ENCODE results near the gene SPATA33. TPM values are rescaled to one million over a fixed set of nuclear protein-coding genes. Genes with fewer than 3 reads are reported as not detected.

SPATA33 gene
- total RNA-seq, 3 donors from 2014 or later = 8.0 to 11.0 (median 10.7) TPM

DNA sequence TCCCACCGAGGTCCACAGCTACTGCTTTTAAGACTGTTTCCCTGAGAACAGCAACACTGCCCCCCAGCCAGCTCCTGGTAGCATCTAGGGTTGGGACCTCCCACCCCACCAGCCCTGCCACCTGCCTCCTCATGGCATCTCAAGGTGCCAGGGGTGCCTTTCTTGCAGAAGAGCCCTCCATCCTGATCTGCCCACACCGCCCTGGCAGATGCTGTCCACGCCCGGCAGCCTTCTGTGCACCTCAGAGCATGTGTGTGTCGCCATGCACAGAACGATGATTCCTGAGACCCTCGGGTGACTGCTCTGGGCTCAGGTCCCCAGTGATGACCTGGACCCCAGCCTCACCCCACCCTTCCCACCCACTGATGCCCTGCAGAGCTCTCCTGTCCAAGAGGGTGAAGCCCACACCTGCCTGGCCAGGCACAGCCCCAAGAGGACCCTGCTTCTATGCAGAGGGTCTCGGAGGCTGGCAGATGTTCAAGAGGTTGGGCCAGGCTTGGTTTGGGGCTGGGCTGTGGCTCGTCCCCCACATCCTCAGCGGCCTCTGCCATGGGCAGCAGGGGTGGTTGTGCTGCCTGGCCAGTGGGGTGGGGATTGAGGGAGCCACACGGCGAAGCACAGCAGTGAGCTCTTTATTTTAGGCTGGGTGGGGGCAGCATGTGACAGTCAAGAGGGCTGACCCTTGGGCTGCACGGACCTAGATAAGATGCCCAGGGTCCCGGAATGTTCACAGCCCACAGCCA is 49.1 kb downstream of the SPATA33 start:
- TF ChIP-seq CTCF (IDR thresholded peaks at IDR 0.05) = no peak
- DNase-seq = no peak
- intact Hi-C loops (cut with DNase I, micrococcal nuclease) = loop anchor here in 1 of 2 donors (10.0 kb wide), 1 partner anchor 88 kb away; no protein-coding TSS in a partner anchor
- Histone ChIP-seq H3K36me3 (ENCODE audit: low read depth) (no peaks in the 10 kb centered on the region), H3K4me1 (ENCODE audit: low read depth) (peaks cover 7% of the 10 kb centered on the region), H3K4me3 (no peak overlapping the region), H3K9me3 (no peaks in the 10 kb centered on the region)
- no peak for ATAC-seq

- Histone ChIP-seq H3K9me3 (no peaks in the 10 kb centered on the region), H3K36me3 (ENCODE audit: low read depth) (no peaks in the 10 kb centered on the region), H3K4me3 (no peak overlapping the region), H3K4me1 (ENCODE audit: low read depth) (peaks cover 14% of the 10 kb centered on the region)
- ATAC-seq (no peak), DNase-seq (no peak)
- intact Hi-C loops (cut with DNase I, micrococcal nuclease) = loop anchor here in 1 of 2 donors (10.0 kb wide), 1 partner anchor 87 kb away; no protein-coding TSS in a partner anchor
- no peak for TF ChIP-seq CTCF (IDR thresholded peaks at IDR 0.05)
Observed at GRCh38 chr16:89707695-89708094, 50.1 kb downstream of the SPATA33 start.

GRCh38 chr16:89708481-89708931 is 50.9 kb downstream of the SPATA33 start:
- DNase-seq = peak; percentile 80 to 87 (median 81)
- peak; percentile 75 for ATAC-seq
- intact Hi-C loops (cut with DNase I, micrococcal nuclease) = loop anchor here in 1 of 2 donors (10.0 kb wide), 1 partner anchor 86 kb away; no protein-coding TSS in a partner anchor

GRCh38 chr16:89709166-89709565 is 51.5 kb downstream of the SPATA33 start:
- TF ChIP-seq CTCF (IDR thresholded peaks at IDR 0.05) = no peak
- Histone ChIP-seq H3K9me3 (no peaks in the 10 kb centered on the region), H3K4me1 (ENCODE audit: low read depth) (peaks cover 14% of the 10 kb centered on the region), H3K36me3 (ENCODE audit: low read depth) (no peaks in the 10 kb centered on the region), H3K4me3 (no peak overlapping the region)
- no peak for DNase-seq
- intact Hi-C loops (cut with DNase I, micrococcal nuclease) = loop anchor here in 1 of 2 donors (10.0 kb wide), 1 partner anchor 86 kb away; no protein-coding TSS in a partner anchor
- no peak for ATAC-seq

More at GRCh38 chr16:89708481-89708931, 50.9 kb downstream of the SPATA33 start:
- Histone ChIP-seq H3K9me3 (no peaks in the 10 kb centered on the region), H3K4me3 (no peak overlapping the region), H3K4me1 (ENCODE audit: low read depth) (peaks cover 14% of the 10 kb centered on the region), H3K36me3 (ENCODE audit: low read depth) (no peaks in the 10 kb centered on the region)
- TF ChIP-seq CTCF (IDR thresholded peaks at IDR 0.05) = no peak

DNA sequence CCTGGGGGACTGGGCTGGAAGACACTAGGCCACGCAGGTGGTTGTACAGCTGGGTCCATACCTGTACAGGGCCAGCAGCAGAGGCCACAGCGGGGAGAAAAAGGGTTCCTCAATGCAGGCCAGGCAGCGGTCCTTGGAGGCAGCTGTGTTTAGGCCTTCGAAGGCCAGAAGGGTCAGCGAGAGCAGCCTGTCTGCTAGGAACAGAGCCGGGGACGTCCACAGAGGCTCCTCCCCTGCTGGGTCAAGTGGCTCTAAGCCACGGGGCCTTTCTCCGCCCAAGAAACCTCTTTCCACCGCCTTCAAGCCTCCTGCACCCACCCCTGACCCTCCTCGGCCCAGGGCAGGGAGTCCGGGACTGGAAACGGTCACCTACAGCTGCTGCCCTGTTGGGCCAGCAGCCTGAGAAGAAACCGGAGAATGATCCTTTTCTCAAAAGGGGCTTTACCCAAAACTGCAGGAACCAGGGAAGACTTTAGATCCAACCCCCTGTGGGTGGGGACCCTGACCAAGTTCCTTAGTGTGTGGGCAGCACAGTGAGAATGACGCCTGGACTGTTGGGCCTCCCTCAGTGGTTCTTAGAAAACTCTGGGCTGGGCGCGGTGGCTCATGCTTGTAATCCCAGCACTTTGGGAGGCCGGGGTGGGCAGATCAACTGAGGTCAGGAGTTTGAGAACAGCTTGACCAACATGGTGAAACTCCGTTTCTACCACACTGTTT is 52.2 kb downstream of the SPATA33 start:
- Histone ChIP-seq H3K9me3 (no peaks in the 10 kb centered on the region), H3K4me1 (ENCODE audit: low read depth) (peaks cover 14% of the 10 kb centered on the region), H3K4me3 (no peak overlapping the region), H3K36me3 (ENCODE audit: low read depth) (no peaks in the 10 kb centered on the region)
- ATAC-seq (no peak), DNase-seq (no peak)
- no peak for TF ChIP-seq CTCF (IDR thresholded peaks at IDR 0.05)
- intact Hi-C loops (cut with DNase I, micrococcal nuclease) = loop anchor here in 1 of 2 donors (10.0 kb wide), 1 partner anchor 85 kb away; no protein-coding TSS in a partner anchor
